ENCODE measurements around the gene DHRSX. TPM values are rescaled to one million over a fixed set of nuclear protein-coding genes. Genes with fewer than 3 reads are reported as not detected.

The DHRSX gene
- total RNA-seq, 3 donors from 2014 or later (not counting 1 experiment from before 2014, with no cell fraction given), result 21.5 to 26.1 (median 22.9) TPM

DNA sequence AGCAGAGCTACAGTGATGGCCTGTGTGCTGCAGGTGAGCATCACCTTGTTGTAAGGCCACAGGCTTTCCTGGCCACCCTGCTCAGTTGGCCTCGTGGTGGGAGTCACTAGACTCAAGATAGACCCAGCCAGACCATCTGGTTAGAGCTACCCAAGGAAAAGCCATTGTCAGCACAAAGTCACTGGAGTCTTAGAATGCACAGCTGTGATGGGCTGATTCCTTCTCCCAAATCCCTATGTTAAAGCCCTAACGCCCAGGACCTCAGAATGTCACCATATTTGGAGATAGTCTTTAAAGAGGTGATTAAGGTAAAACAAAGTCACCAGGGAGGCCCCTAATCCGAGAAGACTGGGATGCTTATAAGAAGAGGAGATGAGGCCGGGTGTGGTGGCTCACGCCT lies 173.4 kb downstream of the DHRSX start:
- WGBS (ENCODE audit: insufficient coverage), result 93% methylated on average over 5 of the region's 5 CpGs
- ATAC-seq, result no peak
- intact Hi-C loops (cut with micrococcal nuclease), result no loop called here
- Mint-ChIP-seq H3K36me3 (no peaks in the 10 kb centered on the region), H3K4me1 (peaks cover 8 to 9% of the 10 kb centered on the region in 2 donors), H3K27me3 (ENCODE audit: low read depth in 2 of 2) (no peaks in the 10 kb centered on the region), H3K27ac (no peak overlapping the region), H3K4me3 (no peak overlapping the region), H3K9me3 (no peaks in the 10 kb centered on the region)
- TF ChIP-seq, protein P1, sequence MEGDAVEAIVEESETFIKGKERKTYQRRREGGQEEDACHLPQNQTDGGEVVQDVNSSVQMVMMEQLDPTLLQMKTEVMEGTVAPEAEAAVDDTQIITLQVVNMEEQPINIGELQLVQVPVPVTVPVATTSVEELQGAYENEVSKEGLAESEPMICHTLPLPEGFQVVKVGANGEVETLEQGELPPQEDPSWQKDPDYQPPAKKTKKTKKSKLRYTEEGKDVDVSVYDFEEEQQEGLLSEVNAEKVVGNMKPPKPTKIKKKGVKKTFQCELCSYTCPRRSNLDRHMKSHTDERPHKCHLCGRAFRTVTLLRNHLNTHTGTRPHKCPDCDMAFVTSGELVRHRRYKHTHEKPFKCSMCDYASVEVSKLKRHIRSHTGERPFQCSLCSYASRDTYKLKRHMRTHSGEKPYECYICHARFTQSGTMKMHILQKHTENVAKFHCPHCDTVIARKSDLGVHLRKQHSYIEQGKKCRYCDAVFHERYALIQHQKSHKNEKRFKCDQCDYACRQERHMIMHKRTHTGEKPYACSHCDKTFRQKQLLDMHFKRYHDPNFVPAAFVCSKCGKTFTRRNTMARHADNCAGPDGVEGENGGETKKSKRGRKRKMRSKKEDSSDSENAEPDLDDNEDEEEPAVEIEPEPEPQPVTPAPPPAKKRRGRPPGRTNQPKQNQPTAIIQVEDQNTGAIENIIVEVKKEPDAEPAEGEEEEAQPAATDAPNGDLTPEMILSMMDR (IDR thresholded peaks at IDR 0.05), result no peak
- H3K4me1 ChIP-seq (ENCODE audit: control insufficient read depth, insufficient read depth, low read length), result no peaks in the 10 kb centered on the region
- H3K36me3 ChIP-seq (ENCODE audit: control insufficient read depth, insufficient read depth, low read length), result no peaks in the 10 kb centered on the region
- H3K9me3 ChIP-seq (ENCODE audit: control insufficient read depth, insufficient read depth, low read length), result no peaks in the 10 kb centered on the region
- no peak overlapping the region for H3K27ac ChIP-seq (ENCODE audit: low read length)
- H3K4me3 ChIP-seq (ENCODE audit: low read length), result no peak overlapping the region
- no peaks in the 10 kb centered on the region for H3K27me3 ChIP-seq (ENCODE audit: control insufficient read depth, insufficient read depth, low read length)
- no peak for DNase-seq

DNA sequence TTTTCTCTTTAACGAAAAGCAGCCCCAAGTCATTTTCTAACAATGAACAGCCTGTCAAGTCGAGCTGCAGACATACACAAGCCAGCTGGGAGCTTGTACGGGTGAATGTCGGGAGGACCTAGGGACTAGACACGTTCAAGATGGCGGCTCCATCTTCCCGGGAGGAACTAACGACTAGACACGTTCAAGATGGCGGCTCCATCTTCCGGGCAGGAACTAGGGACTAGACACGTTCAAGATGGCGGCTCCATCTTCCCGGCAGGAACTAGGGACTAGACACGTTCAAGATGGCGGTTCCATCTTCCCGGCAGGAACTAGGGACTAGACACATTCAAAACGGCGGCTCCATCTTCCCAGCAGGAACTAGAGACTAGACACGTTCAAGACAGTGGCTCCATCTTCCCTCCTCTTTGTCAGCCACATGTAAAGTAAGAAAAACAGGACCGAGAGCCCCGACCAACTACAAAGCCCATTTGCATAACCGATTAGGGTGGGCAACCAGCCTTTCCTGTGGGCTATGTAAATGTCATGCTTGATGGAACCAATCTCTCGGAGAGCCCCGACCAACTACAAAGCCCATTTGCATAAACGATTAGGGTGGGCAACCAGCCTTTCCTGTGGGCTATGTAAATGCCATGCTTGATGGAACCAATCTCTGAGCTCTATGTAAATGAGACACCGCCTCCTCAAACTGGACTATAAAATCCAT lies 175.5 kb downstream of the DHRSX start:
- ATAC-seq (peak in 2 of 3 donors; percentile 62 to 85), DNase-seq (peak; percentile 4 to 16)
- TF ChIP-seq, protein P1 (IDR thresholded peaks at IDR 0.05), result no peak
- Histone ChIP-seq H3K36me3 (ENCODE audit: control insufficient read depth, insufficient read depth, low read length) (no peaks in the 10 kb centered on the region), H3K4me1 (ENCODE audit: control insufficient read depth, insufficient read depth, low read length) (no peaks in the 10 kb centered on the region), H3K27me3 (ENCODE audit: control insufficient read depth, insufficient read depth, low read length) (no peaks in the 10 kb centered on the region), H3K27ac (ENCODE audit: low read length) (peak overlapping the region; percentile 17), H3K4me3 (ENCODE audit: low read length) (peak overlapping the region; percentile 29), H3K9me3 (ENCODE audit: control insufficient read depth, insufficient read depth, low read length) (no peaks in the 10 kb centered on the region)
- intact Hi-C loops (cut with micrococcal nuclease), result no loop called here
- H3K9me3 Mint-ChIP-seq, result no peaks in the 10 kb centered on the region
- H3K27me3 Mint-ChIP-seq (ENCODE audit: low read depth in 2 of 2), result no peaks in the 10 kb centered on the region
- no peaks in the 10 kb centered on the region for H3K36me3 Mint-ChIP-seq
- H3K4me1 Mint-ChIP-seq, result peaks cover 8 to 9% of the 10 kb centered on the region in 2 donors
- 58% methylated on average over 27 of the region's 27 CpGs for WGBS (ENCODE audit: insufficient coverage)
- H3K27ac Mint-ChIP-seq, result peak overlapping the region; percentile 64 to 80
- H3K4me3 Mint-ChIP-seq, result peak overlapping the region; percentile 73

DNA sequence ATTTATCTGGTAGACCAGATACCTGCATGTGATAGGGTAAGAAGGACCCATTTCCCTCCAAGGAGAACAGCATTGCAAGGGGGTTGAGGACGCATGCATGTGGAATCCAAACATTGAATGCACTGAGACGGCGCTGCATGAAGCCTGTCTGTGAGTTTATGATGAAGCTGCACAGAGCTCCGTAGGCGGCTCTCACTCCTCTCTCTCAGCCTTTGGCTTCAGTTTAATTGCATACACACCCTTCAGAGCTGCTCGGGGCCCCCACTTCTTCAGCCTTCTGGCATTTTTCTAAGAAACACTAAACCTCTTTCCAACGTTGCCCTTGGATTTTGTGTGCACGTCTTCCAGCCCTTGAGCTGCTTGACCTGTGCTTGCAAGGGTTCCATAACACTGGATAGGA lies 176.6 kb downstream of the DHRSX start:
- H3K27ac ChIP-seq (ENCODE audit: low read length), result no peak overlapping the region
- no peaks in the 10 kb centered on the region for H3K27me3 ChIP-seq (ENCODE audit: control insufficient read depth, insufficient read depth, low read length)
- intact Hi-C loops (cut with micrococcal nuclease), result no loop called here
- TF ChIP-seq, protein P1 (IDR thresholded peaks at IDR 0.05), result no peak
- H3K36me3 Mint-ChIP-seq, result no peaks in the 10 kb centered on the region
- H3K27me3 Mint-ChIP-seq (ENCODE audit: low read depth in 2 of 2), result no peaks in the 10 kb centered on the region
- H3K9me3 ChIP-seq (ENCODE audit: control insufficient read depth, insufficient read depth, low read length), result no peaks in the 10 kb centered on the region
- no peak for DNase-seq
- peaks cover 8 to 9% of the 10 kb centered on the region in 2 donors for H3K4me1 Mint-ChIP-seq
- H3K27ac Mint-ChIP-seq, result peak overlapping the region in 1 of 2 donors; percentile 80
- H3K4me3 Mint-ChIP-seq, result peak overlapping the region; percentile 73
- H3K4me3 ChIP-seq (ENCODE audit: low read length), result no peak overlapping the region
- no peaks in the 10 kb centered on the region for H3K4me1 ChIP-seq (ENCODE audit: control insufficient read depth, insufficient read depth, low read length)
- whole genome bisulfite sequencing (ENCODE audit: insufficient coverage), result 94% methylated on average over 8 of the region's 8 CpGs
- no peaks in the 10 kb centered on the region for H3K9me3 Mint-ChIP-seq
- ATAC-seq, result no peak
- no peaks in the 10 kb centered on the region for H3K36me3 ChIP-seq (ENCODE audit: control insufficient read depth, insufficient read depth, low read length)

DNA sequence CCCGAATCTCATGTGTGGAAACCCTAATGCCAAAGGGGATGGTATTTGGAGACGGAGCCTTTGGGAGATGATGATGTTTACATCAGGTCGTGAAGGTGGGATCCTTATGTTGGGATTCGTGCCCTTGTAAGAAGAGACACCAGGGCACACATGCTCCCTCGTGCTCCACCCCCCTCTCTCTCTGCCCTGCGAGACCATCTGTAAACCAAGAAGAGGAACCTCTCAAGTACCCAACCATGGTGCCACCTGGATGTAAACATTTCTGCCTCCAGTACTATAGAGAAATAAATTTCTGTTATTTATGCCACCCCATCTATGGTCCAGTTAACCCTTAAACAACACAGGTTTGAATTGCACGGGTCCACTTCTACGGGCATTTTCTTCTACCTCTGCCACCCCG lies 179.4 kb downstream of the DHRSX start:
- H3K4me1 ChIP-seq (ENCODE audit: control insufficient read depth, insufficient read depth, low read length), result no peaks in the 10 kb centered on the region
- H3K27ac ChIP-seq (ENCODE audit: low read length), result no peak overlapping the region
- Mint-ChIP-seq H3K27ac (no peak overlapping the region), H3K4me1 (peaks cover 8 to 9% of the 10 kb centered on the region in 2 donors), H3K27me3 (ENCODE audit: low read depth in 2 of 2) (no peaks in the 10 kb centered on the region), H3K4me3 (no peak overlapping the region), H3K36me3 (no peaks in the 10 kb centered on the region), H3K9me3 (no peaks in the 10 kb centered on the region)
- H3K9me3 ChIP-seq (ENCODE audit: control insufficient read depth, insufficient read depth, low read length), result no peaks in the 10 kb centered on the region
- intact Hi-C loops (cut with micrococcal nuclease), result no loop called here
- ATAC-seq (no peak), DNase-seq (no peak)
- no peaks in the 10 kb centered on the region for H3K36me3 ChIP-seq (ENCODE audit: control insufficient read depth, insufficient read depth, low read length)
- H3K4me3 ChIP-seq (ENCODE audit: low read length), result no peak overlapping the region
- TF ChIP-seq, protein P1 (IDR thresholded peaks at IDR 0.05), result no peak
- H3K27me3 ChIP-seq (ENCODE audit: control insufficient read depth, insufficient read depth, low read length), result no peaks in the 10 kb centered on the region
- WGBS (ENCODE audit: insufficient coverage), result 81% methylated on average over 6 of the region's 9 CpGs
